ENCODE data around the gene CYS1. TPM values are rescaled to one million over a fixed set of nuclear protein-coding genes. Genes with fewer than 3 reads are reported as not detected.
"Not testable (repeated sequence)": the region's sequence is repeated elsewhere in the genome, so short reads cannot be mapped to it uniquely, and the experiment has no call there.

The CYS1 gene
- polyA plus RNA-seq, 1 donor (not counting 4 experiments of a cell fraction or from before 2014, with no cell fraction given), result 0.14 TPM

DNA sequence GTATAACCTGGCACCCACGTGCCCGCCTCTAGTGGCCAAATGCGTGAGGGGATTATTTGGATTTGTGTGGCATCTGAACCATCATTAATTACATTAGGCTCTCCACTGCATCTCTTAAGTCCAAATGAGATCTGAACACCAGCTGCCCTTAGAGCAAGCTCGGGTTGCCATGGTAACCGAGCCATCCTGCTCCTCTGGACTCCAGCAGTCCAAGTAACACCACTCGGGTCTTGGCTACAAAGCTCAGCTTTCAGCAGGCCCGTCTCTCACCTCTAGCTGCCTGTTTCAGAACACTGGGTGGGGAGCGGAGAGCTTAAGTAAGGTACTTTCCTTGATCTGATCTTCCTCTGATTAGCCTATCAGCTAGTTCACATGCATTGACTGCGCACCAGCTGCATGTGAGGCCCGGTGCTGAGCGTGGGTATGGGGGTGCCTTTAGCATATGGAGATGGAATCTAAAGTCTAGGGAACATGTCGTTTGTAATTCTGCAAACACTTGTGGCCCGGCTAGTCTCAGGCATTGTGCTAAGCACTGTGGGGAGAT is 14.1 kb upstream of the CYS1 start:
- TF ChIP-seq, protein P1, sequence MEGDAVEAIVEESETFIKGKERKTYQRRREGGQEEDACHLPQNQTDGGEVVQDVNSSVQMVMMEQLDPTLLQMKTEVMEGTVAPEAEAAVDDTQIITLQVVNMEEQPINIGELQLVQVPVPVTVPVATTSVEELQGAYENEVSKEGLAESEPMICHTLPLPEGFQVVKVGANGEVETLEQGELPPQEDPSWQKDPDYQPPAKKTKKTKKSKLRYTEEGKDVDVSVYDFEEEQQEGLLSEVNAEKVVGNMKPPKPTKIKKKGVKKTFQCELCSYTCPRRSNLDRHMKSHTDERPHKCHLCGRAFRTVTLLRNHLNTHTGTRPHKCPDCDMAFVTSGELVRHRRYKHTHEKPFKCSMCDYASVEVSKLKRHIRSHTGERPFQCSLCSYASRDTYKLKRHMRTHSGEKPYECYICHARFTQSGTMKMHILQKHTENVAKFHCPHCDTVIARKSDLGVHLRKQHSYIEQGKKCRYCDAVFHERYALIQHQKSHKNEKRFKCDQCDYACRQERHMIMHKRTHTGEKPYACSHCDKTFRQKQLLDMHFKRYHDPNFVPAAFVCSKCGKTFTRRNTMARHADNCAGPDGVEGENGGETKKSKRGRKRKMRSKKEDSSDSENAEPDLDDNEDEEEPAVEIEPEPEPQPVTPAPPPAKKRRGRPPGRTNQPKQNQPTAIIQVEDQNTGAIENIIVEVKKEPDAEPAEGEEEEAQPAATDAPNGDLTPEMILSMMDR (optimal IDR thresholded peaks at IDR 0.05 in 1 of 3, IDR thresholded peaks at IDR 0.05 in 1 of 3, conservative IDR thresholded peaks at IDR 0.05 in 1 of 3; ENCODE audit: extremely low read depth in 1 of 3, insufficient read depth in 2 of 3, low read length in 3 of 3), result no peak
- no peak for TF ChIP-seq EZH2 (IDR thresholded peaks at IDR 0.05; ENCODE audit: low read length)
- H3K4me1 ChIP-seq (ENCODE audit: control insufficient read depth, extremely low read depth, insufficient read depth, low read length), result peaks cover 26% of the 10 kb centered on the region

DNA sequence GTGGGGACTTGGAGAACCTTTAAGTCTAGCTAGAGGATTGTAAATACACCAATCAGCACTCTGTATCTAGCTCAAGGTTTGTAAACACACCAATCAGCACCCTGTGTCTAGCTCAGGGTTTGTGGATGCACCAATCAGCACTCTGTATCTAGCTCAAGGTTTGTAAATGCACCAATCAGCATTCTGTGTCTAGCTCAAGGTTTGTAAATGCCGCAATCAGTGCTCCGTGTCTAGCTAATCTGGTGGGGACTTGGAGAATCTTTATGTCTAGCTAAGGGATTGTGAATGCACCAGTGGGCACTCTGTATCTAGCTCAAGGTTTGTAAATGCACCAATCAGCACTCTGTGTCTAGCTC is 11.7 kb upstream of the CYS1 start:
- H3K79me2 ChIP-seq (ENCODE audit: control insufficient read depth, insufficient read depth, low read length); FAIRE-seq; DNase-seq (ENCODE audit: low read depth, low spot score); H3K9ac ChIP-seq (ENCODE audit: control insufficient read depth, extremely low read depth, insufficient read depth, low read length); H3K4me3 ChIP-seq (ENCODE audit: control insufficient read depth in 2 of 3, extremely low read depth in 1 of 3, insufficient read depth in 2 of 3, low read depth in 1 of 3, low read length in 3 of 3); H3K27me3 ChIP-seq (ENCODE audit: control insufficient read depth, extremely low read depth, insufficient read depth, low read length); H2AFZ ChIP-seq (ENCODE audit: control insufficient read depth, low read length); H3K27ac ChIP-seq (ENCODE audit: control insufficient read depth, insufficient read depth, low read length); H4K20me1 ChIP-seq (ENCODE audit: control insufficient read depth, extremely low read depth, insufficient read depth, low read length); dilution Hi-C loops (cut with MboI; ENCODE audit: extremely low pct_ligation_motif_present, low sequenced_read_pairs); H3K9me1 ChIP-seq (ENCODE audit: control insufficient read depth, extremely low read depth, insufficient read depth, low read length); H3K4me2 ChIP-seq (ENCODE audit: control insufficient read depth, extremely low read depth, insufficient read depth, low read depth, low read length); H3K9me3 ChIP-seq (ENCODE audit: control insufficient read depth, low read depth, low read length); H3K36me3 ChIP-seq (ENCODE audit: control insufficient read depth in 2 of 2, extremely low read depth in 1 of 2, insufficient read depth in 2 of 2, low read length in 2 of 2): not testable (repeated sequence)
- H3K4me1 ChIP-seq (ENCODE audit: control insufficient read depth, extremely low read depth, insufficient read depth, low read length), result peaks cover 23% of the 10 kb centered on the region

More for the DNA sequence above, 14.1 kb upstream of the CYS1 start:
- H3K9me1 ChIP-seq (ENCODE audit: control insufficient read depth, extremely low read depth, insufficient read depth, low read length), result no peaks in the 10 kb centered on the region
- H3K9ac ChIP-seq (ENCODE audit: control insufficient read depth, extremely low read depth, insufficient read depth, low read length), result no peak overlapping the region
- no peak overlapping the region for H3K4me2 ChIP-seq (ENCODE audit: control insufficient read depth, extremely low read depth, insufficient read depth, low read depth, low read length)
- H3K27me3 ChIP-seq (ENCODE audit: control insufficient read depth, extremely low read depth, insufficient read depth, low read length), result peaks cover 9% of the 10 kb centered on the region
- FAIRE-seq, result no peak
- H3K79me2 ChIP-seq (ENCODE audit: control insufficient read depth, insufficient read depth, low read length), result no peaks in the 10 kb centered on the region
- no peaks in the 10 kb centered on the region for H3K36me3 ChIP-seq (ENCODE audit: control insufficient read depth in 2 of 2, extremely low read depth in 1 of 2, insufficient read depth in 2 of 2, low read length in 2 of 2)
- no peaks in the 10 kb centered on the region for H3K9me3 ChIP-seq (ENCODE audit: control insufficient read depth, low read depth, low read length)
- no peak overlapping the region for H3K27ac ChIP-seq (ENCODE audit: control insufficient read depth, insufficient read depth, low read length)
- DNase-seq (ENCODE audit: low read depth, low spot score), result no peak
- H3K4me3 ChIP-seq (ENCODE audit: control insufficient read depth in 2 of 3, extremely low read depth in 1 of 3, insufficient read depth in 2 of 3, low read depth in 1 of 3, low read length in 3 of 3), result no peak overlapping the region
- dilution Hi-C loops (cut with MboI; ENCODE audit: extremely low pct_ligation_motif_present, low sequenced_read_pairs), result no loop called here
- H2AFZ ChIP-seq (ENCODE audit: control insufficient read depth, low read length), result no peak overlapping the region
- H4K20me1 ChIP-seq (ENCODE audit: control insufficient read depth, extremely low read depth, insufficient read depth, low read length), result no peaks in the 10 kb centered on the region
